HCT116 (cell line): ENCODE measurements around the gene EN2. TPM values are rescaled to one million over a fixed set of nuclear protein-coding genes. Genes with fewer than 3 reads are reported as not detected.

Experiments
- ATAC-seq: fragments of 200-7000 bp; cut with Tn5 transposase; 2 replicates; pipeline ENCODE4 v1.9.1; 2020; ENCODE audit warnings: mild to moderate bottlenecking, moderate library complexity
- BruUV-seq: library from RNA; stranded (reverse); fragments of 400-500 nt; replicated peaks from 2 replicates; lab custom pipeline; 2021; lab: Mats Ljungman, UMichigan
- CTCF ChIA-PET: fragments of 300-600 bp; sonication (Branson Sonifier 250); formaldehyde crosslinking; loops from one replicate; lab custom pipeline; 2021; ENCODE audit warnings: antibody characterized with exemption; lab: Charles Lee
- POLR2A ChIA-PET: fragments of 300-600, 350-600 bp; sonication (Branson Sonifier 250); formaldehyde crosslinking; loops from one replicate; lab custom pipeline; 2021; ENCODE audit warnings: antibody characterized with exemption; lab: Charles Lee
- RAD21 ChIA-PET, 2 experiments: fragments of 300-600 bp; sonication (Branson Sonifier 250); formaldehyde crosslinking; loops; one replicate each; lab custom pipeline; 2023; ENCODE audit warnings: low total read pairs in 2 of 2; ENCODE audit not compliant: uncharacterized antibody in 2 of 2, unreplicated experiment in 2 of 2, low non-redundant PET in 1 of 2; lab: Charles Lee
- DNase-seq: peaks from one replicate; pipeline ENCODE4 v3.0.0-alpha.2; 2010; ENCODE audit warnings: low read depth, low spot score
- H2AFZ ChIP-seq: fragments of 200-600 bp; shearing (Covaris generic), sonication (generic); 2 replicates; pipeline ENCODE4 v1.6.1; 2017; ENCODE audit warnings: low read depth, mixed run types, mixed read lengths, antibody characterized with exemption, low read length; ENCODE audit not compliant: poor library complexity, severe bottlenecking
- H3K27ac ChIP-seq: 2 replicates; pipeline ENCODE4 v1.5.1; 2012; ENCODE audit warnings: low read depth, low read length
- H3K27me3 ChIP-seq: fragments of 200-600 bp; sonication (generic); 2 replicates; pipeline ENCODE4 v1.6.1; 2016; ENCODE audit warnings: mixed run types, low read length, mixed read lengths; ENCODE audit not compliant: insufficient read depth
- H3K36me3 ChIP-seq, 2 experiments: fragments of 200-500 bp in 1 of 2; fragments of 200-600 bp in 1 of 2; sonication (Bioruptor generic) in 1 of 2; sonication (generic) in 1 of 2; 2 replicates each; pipeline versions ENCODE4 v1.5.1 to v1.6.1; 2014 to 2016; ENCODE audit warnings: low read length in 2 of 2, inconsistent platforms in 1 of 2, mixed read lengths in 1 of 2, mixed run types in 1 of 2; ENCODE audit not compliant: insufficient read depth in 2 of 2, control insufficient read depth in 1 of 2
- H3K4me1 ChIP-seq, 2 experiments: fragments of 200-600 bp in 1 of 2; sonication (generic) in 1 of 2; 2 replicates each; pipeline versions ENCODE4 v1.5.1 to v1.6.1; 2012 to 2017; ENCODE audit warnings: low read length in 2 of 2, inconsistent platforms in 1 of 2, mild to moderate bottlenecking in 1 of 2, mixed read lengths in 1 of 2, mixed run types in 1 of 2, moderate library complexity in 1 of 2; ENCODE audit not compliant: insufficient read depth in 2 of 2, control insufficient read depth in 1 of 2
- H3K4me2 ChIP-seq: fragments of 200-600 bp; sonication (generic); 2 replicates; pipeline ENCODE4 v1.6.1; 2017; ENCODE audit warnings: mixed run types, low read length, mixed read lengths
- H3K4me3 ChIP-seq, 2 experiments: fragments of 200-600 bp in 1 of 2; sonication (generic) in 1 of 2; replicated peaks in 1 of 2; 2 replicates each; pipeline ENCODE4 v1.5.1; 2011 to 2016; ENCODE audit warnings: low read length in 2 of 2, control low read depth in 1 of 2, low read depth in 1 of 2, mild to moderate bottlenecking in 1 of 2, mixed read lengths in 1 of 2, mixed run types in 1 of 2
- H3K79me2 ChIP-seq: fragments of 200-600 bp; sonication (generic); 2 replicates; pipeline ENCODE4 v1.6.1; 2017; ENCODE audit warnings: mild to moderate bottlenecking, mixed run types, low read length, moderate library complexity, mixed read lengths; ENCODE audit not compliant: insufficient read depth
- H3K9ac ChIP-seq: fragments of 200-600 bp; sonication (generic); 2 replicates; pipeline ENCODE4 v1.6.1; 2016; ENCODE audit warnings: low read length, mixed read lengths
- H3K9me2 ChIP-seq: fragments of 200-600 bp; sonication (generic), shearing (Covaris generic); 2 replicates; pipeline ENCODE4 v1.6.1; 2017; ENCODE audit warnings: mixed run types, mild to moderate bottlenecking, moderate library complexity; ENCODE audit not compliant: insufficient read depth
- H3K9me3 ChIP-seq, 2 experiments: fragments of 200-500 bp in 1 of 2; fragments of 200-600 bp in 1 of 2; sonication (Bioruptor generic) in 1 of 2; sonication (generic) in 1 of 2; 2 replicates each; pipeline ENCODE4 v1.6.1; 2014 to 2017; ENCODE audit warnings: low read length in 2 of 2, mixed read lengths in 2 of 2, inconsistent platforms in 1 of 2, low read depth in 1 of 2, mild to moderate bottlenecking in 1 of 2, mixed run types in 1 of 2, moderate library complexity in 1 of 2; ENCODE audit not compliant: control insufficient read depth in 1 of 2, insufficient read depth in 1 of 2
- H4K20me1 ChIP-seq: fragments of 200-600 bp; sonication (generic), shearing (Covaris generic); 2 replicates; pipeline ENCODE4 v1.6.1; 2017; ENCODE audit warnings: mixed run types, mild to moderate bottlenecking, moderate library complexity; ENCODE audit not compliant: insufficient read depth
- CBX3 ChIP-seq: IDR thresholded peaks from 2 replicates; pipeline ENCODE4 v1.6.1; 2012; ENCODE audit warnings: low read depth
- EZH2 ChIP-seq: fragments of 200-600 bp; sonication (generic); IDR thresholded peaks from 2 replicates; pipeline ENCODE4 v1.6.1; 2017; ENCODE audit warnings: antibody characterized with exemption, mixed run types
- FOSL1 ChIP-seq: IDR thresholded peaks from 2 replicates; pipeline ENCODE4 v1.6.1; 2012; ENCODE audit warnings: low read depth
- POLR2AphosphoS5 ChIP-seq: IDR thresholded peaks from 2 replicates; pipeline ENCODE4 v1.6.1; 2011; ENCODE audit warnings: mild to moderate bottlenecking, low read depth, low read length, moderate library complexity
- SRF ChIP-seq: IDR thresholded peaks from 2 replicates; pipeline ENCODE4 v1.6.1; 2012; ENCODE audit warnings: low read depth
- ZFX ChIP-seq: fragments of 450-650 bp; IDR thresholded peaks from 2 replicates; pipeline ENCODE4 v1.6.1; 2017
- ZNF274 ChIP-seq: fragments of 200-500 bp; sonication (Bioruptor generic); IDR thresholded peaks from 2 replicates; pipeline ENCODE4 v1.6.1; 2014; ENCODE audit warnings: mild to moderate bottlenecking, low read depth, low read length, inconsistent platforms
- intact Hi-C: fragments of 100-400 bp; cut with micrococcal nuclease; formaldehyde crosslinking; loops from 2 replicates; pipeline ENCODE4 v1.10.0; 2022
- total RNA-seq: library from RNA; stranded (reverse); gene quantifications from one replicate; pipeline ENCODE4 v1.2.1, GENCODE V29; 2021; ENCODE audit not compliant: unreplicated experiment
- TF ChIP-seq, protein P1 (sequence below): IDR thresholded peaks from 2 replicates; pipeline ENCODE4 v1.6.1; 2012; ENCODE audit warnings: low read depth

EN2 gene
- total RNA-seq, 1 experiment from 2014 or later: 0.32 TPM

DNA sequence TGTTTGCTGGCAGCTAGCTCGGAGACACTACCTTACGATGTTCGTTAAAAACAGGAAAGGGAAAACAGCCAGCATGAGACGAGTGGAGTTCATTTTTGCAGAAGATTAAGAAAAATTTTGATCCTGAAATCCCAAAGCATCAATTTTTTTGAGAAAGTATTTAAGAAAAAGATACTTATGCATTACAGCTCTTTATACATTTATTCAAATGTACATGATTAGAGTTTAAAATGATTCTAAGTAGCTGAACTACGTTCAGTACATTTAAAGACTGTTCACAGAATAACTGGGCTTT is 53.7 kb downstream of the EN2 start:
- POLR2A ChIA-PET: no interaction called here
- no peak overlapping the region for H3K27ac ChIP-seq
- no peak for DNase-seq
- BruUV-seq: no TSS peak
- H3K79me2 ChIP-seq: no peaks in the 10 kb centered on the region
- H3K9me3 ChIP-seq: no peaks in the 10 kb centered on the region
- RAD21 ChIA-PET: no interaction called here
- intact Hi-C loops: no loop called here
- no peak overlapping the region for H3K9ac ChIP-seq
- H3K36me3 ChIP-seq: no peaks in the 10 kb centered on the region
- ATAC-seq: no peak
- H3K27me3 ChIP-seq: peaks cover 56% of the 10 kb centered on the region
- H3K9me2 ChIP-seq: no peaks in the 10 kb centered on the region
- H4K20me1 ChIP-seq: no peaks in the 10 kb centered on the region
- TF ChIP-seq SRF: no peak
- TF ChIP-seq CBX3: no peak
- TF ChIP-seq FOSL1: no peak
- TF ChIP-seq, protein P1, sequence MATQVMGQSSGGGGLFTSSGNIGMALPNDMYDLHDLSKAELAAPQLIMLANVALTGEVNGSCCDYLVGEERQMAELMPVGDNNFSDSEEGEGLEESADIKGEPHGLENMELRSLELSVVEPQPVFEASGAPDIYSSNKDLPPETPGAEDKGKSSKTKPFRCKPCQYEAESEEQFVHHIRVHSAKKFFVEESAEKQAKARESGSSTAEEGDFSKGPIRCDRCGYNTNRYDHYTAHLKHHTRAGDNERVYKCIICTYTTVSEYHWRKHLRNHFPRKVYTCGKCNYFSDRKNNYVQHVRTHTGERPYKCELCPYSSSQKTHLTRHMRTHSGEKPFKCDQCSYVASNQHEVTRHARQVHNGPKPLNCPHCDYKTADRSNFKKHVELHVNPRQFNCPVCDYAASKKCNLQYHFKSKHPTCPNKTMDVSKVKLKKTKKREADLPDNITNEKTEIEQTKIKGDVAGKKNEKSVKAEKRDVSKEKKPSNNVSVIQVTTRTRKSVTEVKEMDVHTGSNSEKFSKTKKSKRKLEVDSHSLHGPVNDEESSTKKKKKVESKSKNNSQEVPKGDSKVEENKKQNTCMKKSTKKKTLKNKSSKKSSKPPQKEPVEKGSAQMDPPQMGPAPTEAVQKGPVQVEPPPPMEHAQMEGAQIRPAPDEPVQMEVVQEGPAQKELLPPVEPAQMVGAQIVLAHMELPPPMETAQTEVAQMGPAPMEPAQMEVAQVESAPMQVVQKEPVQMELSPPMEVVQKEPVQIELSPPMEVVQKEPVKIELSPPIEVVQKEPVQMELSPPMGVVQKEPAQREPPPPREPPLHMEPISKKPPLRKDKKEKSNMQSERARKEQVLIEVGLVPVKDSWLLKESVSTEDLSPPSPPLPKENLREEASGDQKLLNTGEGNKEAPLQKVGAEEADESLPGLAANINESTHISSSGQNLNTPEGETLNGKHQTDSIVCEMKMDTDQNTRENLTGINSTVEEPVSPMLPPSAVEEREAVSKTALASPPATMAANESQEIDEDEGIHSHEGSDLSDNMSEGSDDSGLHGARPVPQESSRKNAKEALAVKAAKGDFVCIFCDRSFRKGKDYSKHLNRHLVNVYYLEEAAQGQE: no peak
- TF ChIP-seq POLR2AphosphoS5: no peak
- no peak for TF ChIP-seq ZFX
- no peak for TF ChIP-seq EZH2
- no peak for TF ChIP-seq ZNF274
- no peak overlapping the region for H3K4me3 ChIP-seq
- no peak overlapping the region for H3K4me2 ChIP-seq
- H2AFZ ChIP-seq: no peak overlapping the region
- H3K4me1 ChIP-seq: no peaks in the 10 kb centered on the region
- CTCF ChIA-PET: no interaction called here
